Activated CD8-positive, alpha-beta memory T cell treated with anti-CD3 and anti-CD28 coated beads, Interleukin-2, amount 50 U/mL, for 1 hour (primary cell): ENCODE measurements around the gene ARF1.

Source experiments
- DNase-seq: peaks from one replicate; pipeline ENCODE4 v3.0.0-alpha.2; 2020; ENCODE audit errors: extremely low read depth

ARF1 gene

GRCh38 chr1:228050571-228051231 is 31.8 kb upstream of the ARF1 start:
- no peak for DNase-seq

GRCh38 chr1:228058172-228058948 is 24.1 kb upstream of the ARF1 start:
- no peak for DNase-seq

- DNase-seq, result peak; percentile 33
These were observed 23.4 kb upstream of the ARF1 start for GRCh38 chr1:228058949-228059633.

- DNase-seq, result peak; percentile 19
These were observed 22.7 kb upstream of the ARF1 start for GRCh38 chr1:228059634-228060457.

GRCh38 chr1:228060458-228061190 is 21.9 kb upstream of the ARF1 start:
- DNase-seq, result no peak

GRCh38 chr1:228061411-228062084 is 21.0 kb upstream of the ARF1 start:
- no peak for DNase-seq

GRCh38 chr1:228062085-228062791 is 20.3 kb upstream of the ARF1 start:
- no peak for DNase-seq

GRCh38 chr1:228062812-228063211 is 19.7 kb upstream of the ARF1 start:
- DNase-seq, result no peak

- no peak for DNase-seq
These were observed 19.0 kb upstream of the ARF1 start for GRCh38 chr1:228063251-228064191.

GRCh38 chr1:228064296-228064695 is 18.2 kb upstream of the ARF1 start:
- no peak for DNase-seq

GRCh38 chr1:228064741-228065542 is 17.6 kb upstream of the ARF1 start:
- no peak for DNase-seq

- DNase-seq, result no peak
These were observed 16.8 kb upstream of the ARF1 start for GRCh38 chr1:228065543-228066347.

- no peak for DNase-seq
These were observed 16.1 kb upstream of the ARF1 start for GRCh38 chr1:228066416-228066815.

GRCh38 chr1:228066891-228067654 is 15.4 kb upstream of the ARF1 start:
- DNase-seq, result no peak

GRCh38 chr1:228068359-228068758 is 14.1 kb upstream of the ARF1 start:
- DNase-seq, result no peak

- no peak for DNase-seq
These were observed 12.3 kb upstream of the ARF1 start for GRCh38 chr1:228070173-228070572.
